ENCODE measurements around the gene CMTR1. TPM values are rescaled to one million over a fixed set of nuclear protein-coding genes. Genes with fewer than 3 reads are reported as not detected.

CMTR1 gene
- total RNA-seq, 1 donor from 2014 or later = 28.1 TPM

DNA sequence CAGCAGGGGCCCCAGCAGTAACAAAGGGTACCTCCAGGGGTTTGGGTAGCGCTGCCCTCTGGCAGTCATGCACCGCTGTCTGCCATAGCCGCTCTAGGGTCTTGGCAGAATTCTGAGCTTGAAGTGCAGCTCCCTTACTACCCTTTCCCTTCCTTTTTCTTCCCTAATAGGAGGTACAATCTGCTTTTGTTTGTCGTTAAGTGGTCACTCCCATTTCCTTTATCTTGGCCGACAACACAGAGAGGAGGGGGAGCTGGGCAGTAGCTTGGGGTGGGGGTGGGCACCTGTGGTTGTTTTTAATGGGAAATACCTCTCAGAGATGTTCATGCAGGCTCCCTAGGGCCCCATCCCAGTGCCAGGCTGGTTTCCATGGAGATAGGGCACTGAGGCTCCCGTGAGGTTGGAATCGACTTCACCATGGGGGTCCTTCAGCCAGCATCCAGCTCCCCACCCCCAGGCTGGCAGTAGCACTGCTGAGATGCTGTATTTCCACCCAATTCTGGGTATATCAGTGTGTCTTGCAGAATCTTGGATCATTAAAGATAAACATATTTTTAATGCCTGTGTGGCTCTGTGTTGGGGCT, 48.0 kb downstream of the CMTR1 start:
- no peak for DNase-seq (ENCODE audit: low spot score)
- TF ChIP-seq, protein P1, sequence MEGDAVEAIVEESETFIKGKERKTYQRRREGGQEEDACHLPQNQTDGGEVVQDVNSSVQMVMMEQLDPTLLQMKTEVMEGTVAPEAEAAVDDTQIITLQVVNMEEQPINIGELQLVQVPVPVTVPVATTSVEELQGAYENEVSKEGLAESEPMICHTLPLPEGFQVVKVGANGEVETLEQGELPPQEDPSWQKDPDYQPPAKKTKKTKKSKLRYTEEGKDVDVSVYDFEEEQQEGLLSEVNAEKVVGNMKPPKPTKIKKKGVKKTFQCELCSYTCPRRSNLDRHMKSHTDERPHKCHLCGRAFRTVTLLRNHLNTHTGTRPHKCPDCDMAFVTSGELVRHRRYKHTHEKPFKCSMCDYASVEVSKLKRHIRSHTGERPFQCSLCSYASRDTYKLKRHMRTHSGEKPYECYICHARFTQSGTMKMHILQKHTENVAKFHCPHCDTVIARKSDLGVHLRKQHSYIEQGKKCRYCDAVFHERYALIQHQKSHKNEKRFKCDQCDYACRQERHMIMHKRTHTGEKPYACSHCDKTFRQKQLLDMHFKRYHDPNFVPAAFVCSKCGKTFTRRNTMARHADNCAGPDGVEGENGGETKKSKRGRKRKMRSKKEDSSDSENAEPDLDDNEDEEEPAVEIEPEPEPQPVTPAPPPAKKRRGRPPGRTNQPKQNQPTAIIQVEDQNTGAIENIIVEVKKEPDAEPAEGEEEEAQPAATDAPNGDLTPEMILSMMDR (IDR thresholded peaks at IDR 0.05) = no peak
- Mint-ChIP-seq H3K9me3 (ENCODE audit: low read depth) (no peaks in the 10 kb centered on the region), H3K36me3 (ENCODE audit: low read depth) (peaks cover 27% of the 10 kb centered on the region), H3K4me1 (ENCODE audit: low read depth) (peaks cover 2% of the 10 kb centered on the region), H3K27ac (ENCODE audit: unreplicated experiment) (no peak overlapping the region), H3K4me3 (ENCODE audit: unreplicated experiment) (no peak overlapping the region), H3K27me3 (ENCODE audit: low read depth) (no peaks in the 10 kb centered on the region)

DNA sequence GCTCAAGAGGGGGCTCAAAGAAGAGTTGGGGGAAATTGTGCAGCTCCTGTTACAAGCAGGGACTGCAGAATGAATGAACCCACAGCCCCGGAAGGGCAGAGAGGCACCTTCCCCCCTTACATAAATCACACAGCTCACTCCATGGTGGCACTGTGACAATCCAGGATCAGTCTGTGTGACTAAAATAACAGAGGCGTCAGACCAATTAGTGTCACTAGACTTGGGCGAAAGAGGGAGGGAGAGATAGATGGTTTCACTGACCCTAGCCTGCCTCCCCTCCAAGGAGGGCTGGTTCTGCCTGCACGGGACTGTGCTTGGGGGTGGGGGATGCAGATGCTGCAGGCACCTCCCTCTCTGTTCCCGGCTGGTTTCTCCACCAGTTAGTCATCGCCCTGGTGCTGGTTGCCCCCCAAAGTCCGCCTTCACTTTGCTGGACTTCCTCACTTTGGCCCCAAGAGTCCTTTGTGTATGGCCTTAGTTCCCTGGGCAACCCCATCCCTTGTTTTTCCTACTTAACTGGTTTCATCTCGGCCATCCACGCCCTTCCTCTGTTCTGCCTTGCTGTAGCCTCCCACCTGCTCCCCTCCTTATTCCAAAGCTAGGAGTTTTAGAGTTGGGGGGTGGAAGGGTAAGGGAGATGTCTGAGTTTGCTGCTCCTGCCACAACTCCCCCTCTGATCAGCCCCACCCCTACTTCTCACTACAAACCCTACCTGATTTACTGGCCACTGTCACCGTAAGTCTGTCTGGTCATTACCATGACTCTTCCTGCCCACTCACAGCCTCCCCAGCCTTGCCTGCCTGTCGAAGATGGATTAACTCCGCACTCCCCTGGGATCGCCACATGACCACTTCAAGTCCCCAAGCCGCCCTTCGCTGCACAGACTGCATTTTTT, 48.9 kb downstream of the CMTR1 start:
- peaks cover 23% of the 10 kb centered on the region for H3K36me3 Mint-ChIP-seq (ENCODE audit: low read depth)
- TF ChIP-seq, protein P1 (IDR thresholded peaks at IDR 0.05) = no peak
- H3K4me1 Mint-ChIP-seq (ENCODE audit: low read depth) = peaks cover 2% of the 10 kb centered on the region
- no peak overlapping the region for H3K4me3 Mint-ChIP-seq (ENCODE audit: unreplicated experiment)
- H3K27ac Mint-ChIP-seq (ENCODE audit: unreplicated experiment) = no peak overlapping the region
- H3K27me3 Mint-ChIP-seq (ENCODE audit: low read depth) = no peaks in the 10 kb centered on the region
- no peak for DNase-seq (ENCODE audit: low spot score)
- no peaks in the 10 kb centered on the region for H3K9me3 Mint-ChIP-seq (ENCODE audit: low read depth)

DNA sequence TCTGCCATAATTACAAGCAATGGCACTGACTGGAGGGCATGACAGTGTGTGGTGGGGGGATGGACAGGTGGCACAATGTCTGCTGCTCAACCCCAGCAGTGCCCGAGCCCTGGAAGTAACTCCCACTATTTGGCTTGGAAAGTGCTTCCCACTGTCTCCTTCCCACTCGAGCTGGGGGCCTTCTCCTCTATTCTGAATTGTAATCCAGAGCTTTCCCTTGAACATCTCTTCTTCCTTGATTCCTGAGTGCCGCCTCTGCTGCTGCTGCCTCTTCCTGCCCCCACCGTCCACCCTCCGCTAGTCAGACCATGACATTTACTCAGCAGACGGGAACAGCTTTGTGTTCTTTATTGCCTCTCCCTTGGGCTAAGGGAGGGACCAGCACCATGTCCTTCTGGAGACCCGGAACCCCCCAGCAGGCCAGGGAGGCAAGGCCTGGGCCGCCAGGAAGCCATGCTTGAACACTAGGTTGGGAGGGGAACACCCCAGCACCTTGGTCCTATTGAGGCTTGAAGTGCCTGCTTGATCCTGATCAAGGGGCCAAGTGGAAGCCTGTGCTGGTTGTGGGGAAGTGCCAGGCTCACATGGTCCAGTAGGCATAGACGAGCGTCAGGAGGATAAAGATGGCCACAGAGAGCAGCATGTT, 49.7 kb downstream of the CMTR1 start:
- no peak overlapping the region for H3K27ac Mint-ChIP-seq (ENCODE audit: unreplicated experiment)
- no peak for DNase-seq (ENCODE audit: low spot score)
- H3K36me3 Mint-ChIP-seq (ENCODE audit: low read depth) = peaks cover 21% of the 10 kb centered on the region
- no peaks in the 10 kb centered on the region for H3K27me3 Mint-ChIP-seq (ENCODE audit: low read depth)
- no peak overlapping the region for H3K4me3 Mint-ChIP-seq (ENCODE audit: unreplicated experiment)
- TF ChIP-seq, protein P1 (IDR thresholded peaks at IDR 0.05) = no peak
- no peaks in the 10 kb centered on the region for H3K9me3 Mint-ChIP-seq (ENCODE audit: low read depth)
- peaks cover 2% of the 10 kb centered on the region for H3K4me1 Mint-ChIP-seq (ENCODE audit: low read depth)

DNA sequence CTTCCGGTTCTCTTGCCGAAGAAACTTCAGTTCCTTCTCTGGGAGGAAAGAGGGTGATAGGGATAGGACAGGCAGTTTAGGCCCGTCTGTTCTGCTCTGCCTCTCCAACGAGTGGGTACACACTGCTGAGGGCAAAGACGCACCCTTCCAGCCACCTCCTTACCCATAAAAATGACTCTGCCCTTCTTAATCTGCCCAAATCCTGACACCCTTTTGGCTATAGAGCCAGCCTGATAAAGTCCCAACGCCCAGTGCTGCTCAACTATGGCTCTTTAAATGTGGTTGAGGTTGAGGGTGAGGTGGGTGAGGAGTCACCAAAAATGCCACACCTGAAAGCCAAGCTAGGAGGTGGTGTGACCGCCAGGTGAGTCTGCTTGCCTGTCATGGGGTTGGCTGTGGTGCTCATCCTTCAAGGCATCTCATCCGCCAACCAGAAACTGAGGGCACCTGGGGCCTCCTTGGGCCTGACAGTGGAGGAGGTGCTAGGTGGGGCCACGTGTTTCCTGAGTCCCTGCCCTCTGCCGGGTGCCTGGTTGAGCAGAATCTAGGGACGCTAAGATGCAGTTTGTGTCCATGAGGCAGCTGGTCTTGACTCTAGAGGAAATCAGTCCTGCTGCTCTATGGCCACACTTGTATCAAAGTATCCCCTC, 50.4 kb downstream of the CMTR1 start:
- H3K27ac Mint-ChIP-seq (ENCODE audit: unreplicated experiment) = no peak overlapping the region
- DNase-seq (ENCODE audit: low spot score) = no peak
- TF ChIP-seq, protein P1 (IDR thresholded peaks at IDR 0.05) = no peak
- no peaks in the 10 kb centered on the region for H3K27me3 Mint-ChIP-seq (ENCODE audit: low read depth)
- no peak overlapping the region for H3K4me3 Mint-ChIP-seq (ENCODE audit: unreplicated experiment)
- peaks cover 21% of the 10 kb centered on the region for H3K36me3 Mint-ChIP-seq (ENCODE audit: low read depth)
- no peaks in the 10 kb centered on the region for H3K9me3 Mint-ChIP-seq (ENCODE audit: low read depth)
- H3K4me1 Mint-ChIP-seq (ENCODE audit: low read depth) = peaks cover 2% of the 10 kb centered on the region

Measured in chondrocyte (in vitro differentiated cells).